HCEC 1CT (cell line): ENCODE measurements around the gene CBFB.
"Not testable (repeated sequence)": the region's sequence is repeated elsewhere in the genome, so short reads cannot be mapped to it uniquely, and the experiment has no call there.

ENCODE experiments used
- DNase-seq: peaks from one replicate; pipeline ENCODE4 v3.0.0-alpha.2; 2017

Gene CBFB

DNA sequence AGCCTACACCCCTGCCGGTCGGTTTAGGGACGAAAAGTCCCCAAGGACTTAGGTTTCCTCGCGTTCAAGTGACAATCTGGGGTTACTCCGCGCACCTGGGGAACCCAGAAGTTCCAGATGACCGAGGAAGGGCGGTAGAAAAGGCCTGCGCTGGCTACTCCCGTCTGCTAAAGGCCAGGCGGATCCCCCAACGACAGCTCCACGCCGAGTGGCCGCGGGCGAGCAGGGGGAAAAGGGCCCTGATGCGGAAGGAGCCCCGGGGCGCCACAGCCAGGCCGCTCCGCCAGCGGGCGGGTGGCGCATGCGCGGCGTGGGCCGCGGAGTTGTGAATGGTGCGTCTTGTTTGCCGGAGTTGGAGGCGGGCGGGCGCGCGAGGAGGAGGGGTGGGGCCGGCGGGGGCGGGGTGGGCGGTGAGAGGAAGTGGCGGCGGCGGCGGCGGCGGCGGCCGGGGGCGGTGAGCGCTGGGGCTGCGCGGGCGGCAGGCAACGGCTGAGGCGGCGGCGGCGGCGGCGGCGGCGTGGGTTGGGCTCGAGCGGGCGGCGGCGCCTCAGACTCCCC lies at the start of gene CBFB:
TSS of gene CBFB (plus strand) at position 454 of the 558 bp plus-strand sequence. CDS start 259 bp downstream, outside the sequence.
- peak; percentile 88 for DNase-seq

DNA sequence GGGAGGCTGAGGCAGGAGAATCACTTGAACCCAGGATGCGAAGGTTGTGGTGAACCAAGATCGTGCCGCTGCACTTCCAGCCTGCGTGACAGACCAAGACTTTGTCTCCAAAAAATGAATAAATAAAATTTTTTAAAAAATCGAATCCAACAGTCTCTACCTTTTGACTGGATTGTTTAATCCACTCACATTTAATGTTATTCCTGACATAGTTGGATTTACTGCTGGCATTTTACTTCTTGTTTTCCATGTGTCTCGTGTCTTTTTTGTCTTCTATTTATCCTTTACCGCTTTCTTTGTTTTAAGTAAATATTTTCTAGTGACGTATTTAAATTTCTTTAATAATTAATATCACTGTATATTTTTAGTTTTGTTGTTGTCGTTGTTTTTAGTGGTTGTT lies 45.9 kb upstream of the CBFB start:
- DNase-seq: no peak

DNA sequence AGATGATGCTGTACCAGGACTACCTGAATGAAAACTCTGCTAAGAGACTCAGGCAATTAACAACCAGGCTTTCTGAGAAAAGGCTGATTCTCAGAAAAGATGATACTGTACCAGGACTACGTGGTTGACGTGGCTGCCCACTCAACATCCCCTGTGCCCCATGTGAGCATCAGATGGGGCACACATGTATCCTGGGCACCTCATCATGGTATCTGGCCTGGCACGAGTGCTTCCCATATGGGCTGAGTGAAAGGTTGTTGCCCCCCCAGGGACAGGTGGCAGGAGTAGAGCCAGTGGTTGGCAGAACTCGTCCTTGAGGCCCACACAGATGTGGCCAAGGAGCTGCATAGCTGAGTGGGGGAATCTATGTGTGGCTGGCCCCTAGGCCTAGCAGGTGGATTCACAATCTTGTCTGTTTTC lies 44.0 kb upstream of the CBFB start:
- no peak for DNase-seq

DNA sequence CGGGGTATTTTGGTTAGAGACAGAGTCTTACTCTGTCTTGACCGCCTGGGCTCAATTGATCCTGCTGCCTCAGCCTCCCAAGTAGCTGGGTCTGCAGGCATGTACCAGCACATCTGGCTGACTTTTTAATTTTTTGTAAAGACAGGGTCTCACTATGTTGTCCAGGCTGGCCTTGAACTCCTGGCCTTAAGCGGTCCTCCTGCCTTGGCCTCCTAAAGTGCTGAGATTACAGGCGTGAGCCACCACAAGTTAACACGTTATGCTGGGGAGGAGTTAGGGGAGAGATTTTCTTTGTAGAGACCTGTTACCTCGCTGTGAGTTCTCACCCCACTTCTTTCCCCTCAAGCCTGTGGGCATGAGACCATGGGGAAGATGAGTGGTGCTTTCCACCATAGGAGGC lies 42.4 kb upstream of the CBFB start:
- no peak for DNase-seq

DNA sequence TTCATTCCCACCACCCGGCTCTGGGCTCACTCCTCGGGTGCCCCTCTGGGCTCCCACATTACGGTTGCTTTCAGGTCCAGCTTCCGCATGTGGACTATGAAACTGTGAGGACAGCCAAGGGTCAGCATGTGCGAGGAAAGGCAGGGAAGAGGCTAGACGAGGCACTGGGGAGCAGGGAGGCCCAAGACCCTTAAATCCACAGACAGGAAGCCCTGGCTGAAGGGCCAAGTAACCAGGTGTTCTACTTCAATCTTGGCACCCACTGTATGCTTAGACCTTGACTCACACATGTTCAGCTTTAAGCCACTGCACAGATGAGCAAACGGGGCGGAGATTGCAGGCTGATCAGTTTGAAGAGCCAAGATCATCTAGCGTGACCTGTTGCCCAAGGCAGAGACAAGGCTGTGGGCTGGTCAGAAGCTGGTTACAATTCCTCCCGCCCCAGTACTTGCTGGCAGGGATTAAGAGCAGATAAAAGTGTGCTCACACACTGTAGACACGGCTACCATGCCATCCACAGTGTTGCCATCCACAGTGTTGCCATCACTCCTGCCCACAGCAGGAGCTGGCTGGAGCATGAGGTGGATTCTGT lies 40.7 kb upstream of the CBFB start, which contains the start of gene CES4A:
TSS of gene CES4A (plus strand) at position 393 of the 592 bp plus-strand sequence. CDS start at position 577, 184 bp downstream.
- DNase-seq: peak; percentile 91

DNA sequence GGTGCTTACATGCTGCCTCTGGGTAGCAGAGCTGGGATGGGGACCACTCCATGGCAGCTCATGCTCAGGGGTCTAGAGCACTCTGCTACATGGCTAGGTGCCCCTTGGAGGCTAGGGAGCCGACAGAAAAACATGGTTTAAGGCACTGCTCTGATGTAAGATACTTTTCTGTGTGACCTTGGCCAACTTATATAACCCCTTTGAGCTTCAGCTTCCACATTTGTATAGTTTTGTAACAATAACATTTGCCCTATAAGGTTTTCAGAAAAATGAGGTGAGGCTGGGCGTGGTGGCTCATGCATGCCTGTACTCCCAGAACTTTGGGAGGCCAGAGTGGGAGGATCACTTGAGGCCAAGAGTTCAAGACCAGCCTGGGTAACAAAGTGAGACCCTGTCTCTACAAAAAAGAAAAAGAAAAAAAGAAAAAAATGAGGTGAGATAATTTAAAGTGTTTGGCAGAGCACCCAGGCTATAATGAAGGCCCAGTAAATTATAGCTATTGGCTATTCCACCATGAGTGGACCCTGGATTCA lies 37.3 kb upstream of the CBFB start:
- DNase-seq: no peak

DNA sequence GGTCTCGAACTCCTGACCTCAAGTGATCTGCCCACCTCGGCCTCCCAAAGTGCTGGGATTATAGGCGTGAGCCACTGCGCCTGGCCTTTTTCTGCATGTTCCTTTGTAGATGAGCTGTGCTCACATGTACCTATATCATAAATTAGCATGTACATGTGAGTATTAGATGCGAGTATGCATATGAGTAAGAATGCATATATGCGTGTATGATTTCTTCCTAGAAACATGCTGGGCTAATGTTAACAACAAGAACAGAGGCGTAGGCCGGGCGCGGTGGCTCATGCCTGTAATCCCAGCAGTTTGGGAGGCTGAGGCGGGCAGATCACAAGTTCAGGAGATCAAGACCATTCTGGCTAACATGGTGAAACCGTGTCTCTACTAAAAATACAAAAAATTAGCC lies 35.4 kb upstream of the CBFB start:
- DNase-seq: not testable (repeated sequence)

DNA sequence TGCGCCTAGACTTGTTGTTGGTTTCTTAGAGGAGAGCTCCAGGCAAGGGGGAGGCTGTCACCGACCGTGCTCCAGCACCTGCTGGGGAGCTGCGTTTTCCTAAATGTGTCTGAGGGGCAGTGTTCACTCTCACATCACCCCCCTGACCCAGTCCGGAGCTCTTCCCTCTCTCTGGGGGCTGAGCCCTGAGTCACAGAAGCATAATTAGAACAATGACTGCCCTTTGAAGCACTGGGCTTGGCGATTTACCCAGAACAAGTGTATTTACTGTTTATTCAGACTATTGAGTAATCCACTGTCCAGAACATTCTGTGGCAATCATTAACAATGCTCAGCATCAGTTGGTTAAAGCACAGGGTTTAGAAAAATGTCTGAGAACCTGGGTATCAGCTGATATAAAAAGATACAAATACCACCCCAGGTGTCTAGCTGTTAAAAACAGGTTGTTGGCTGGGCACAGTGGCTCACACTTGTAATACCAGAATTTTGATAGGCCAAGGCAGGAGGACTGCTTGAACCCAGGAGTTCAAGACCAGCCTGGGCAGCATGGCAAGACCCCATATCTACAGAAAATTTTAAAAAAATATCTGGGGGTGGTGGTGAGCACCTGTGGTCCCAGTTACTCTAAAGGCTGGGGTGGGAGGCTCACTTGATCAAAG lies 32.5 kb upstream of the CBFB start:
- peak; percentile 63 for DNase-seq

DNA sequence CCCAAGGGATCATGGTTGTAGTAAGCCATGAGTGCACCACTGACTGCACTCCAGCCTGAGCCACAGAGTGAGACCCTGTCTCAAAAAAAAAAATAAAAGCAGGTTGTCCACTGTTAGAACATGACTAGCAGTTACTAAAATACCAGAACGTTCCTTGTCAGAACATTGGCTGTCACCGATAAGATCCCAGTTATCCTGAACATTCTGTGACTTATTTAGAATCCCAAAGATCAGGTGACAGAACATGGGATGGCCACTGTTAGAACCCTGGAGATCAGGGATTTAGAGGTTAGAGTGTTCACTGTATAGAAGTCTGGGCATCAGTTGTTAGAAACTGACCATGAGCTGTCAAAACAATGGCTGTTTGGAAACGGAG lies 32.0 kb upstream of the CBFB start:
- no peak for DNase-seq

DNA sequence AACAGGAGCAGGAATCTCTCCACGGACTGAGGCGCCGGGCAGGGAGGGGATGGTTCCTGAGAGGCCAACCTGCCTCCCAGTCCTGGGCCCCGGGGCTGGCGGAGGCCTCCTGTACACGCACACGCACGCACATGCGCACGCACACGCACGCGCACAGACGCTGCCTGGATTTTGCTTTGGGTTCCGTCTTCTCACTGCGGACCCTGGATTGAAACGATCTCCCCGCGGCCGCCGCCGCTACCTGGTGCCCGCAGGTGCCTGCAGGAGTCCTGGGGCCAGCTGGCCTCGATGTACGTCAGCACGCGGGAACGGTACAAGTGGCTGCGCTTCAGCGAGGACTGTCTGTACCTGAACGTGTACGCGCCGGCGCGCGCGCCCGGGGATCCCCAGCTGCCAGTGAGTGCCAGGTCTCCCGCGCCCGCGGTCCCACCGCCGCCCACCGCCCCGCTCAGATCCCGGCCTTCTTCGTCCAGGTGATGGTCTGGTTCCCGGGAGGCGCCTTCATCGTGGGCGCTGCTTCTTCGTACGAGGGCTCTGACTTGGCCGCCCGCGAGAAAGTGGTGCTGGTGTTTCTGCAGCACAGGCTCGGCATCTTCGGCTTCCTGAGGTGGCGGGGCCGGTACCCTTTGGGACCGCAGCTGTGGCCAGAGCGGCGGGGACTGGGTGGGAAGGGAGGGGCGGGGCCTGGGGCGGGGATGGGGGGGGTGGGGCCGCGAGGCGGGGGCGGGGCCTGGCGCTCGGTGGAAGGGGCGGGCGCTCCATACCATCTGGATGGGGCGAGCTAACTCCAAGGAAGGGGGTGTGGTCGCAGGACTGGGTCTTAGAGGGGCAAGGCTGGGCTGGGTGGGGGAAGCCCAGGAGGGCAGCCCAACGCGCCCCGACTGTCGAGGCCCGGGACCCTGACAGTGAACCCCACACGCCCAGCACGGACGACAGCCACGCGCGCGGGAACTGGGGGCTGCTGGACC lies 28.3 kb upstream of the CBFB start:
- DNase-seq: no peak

DNA sequence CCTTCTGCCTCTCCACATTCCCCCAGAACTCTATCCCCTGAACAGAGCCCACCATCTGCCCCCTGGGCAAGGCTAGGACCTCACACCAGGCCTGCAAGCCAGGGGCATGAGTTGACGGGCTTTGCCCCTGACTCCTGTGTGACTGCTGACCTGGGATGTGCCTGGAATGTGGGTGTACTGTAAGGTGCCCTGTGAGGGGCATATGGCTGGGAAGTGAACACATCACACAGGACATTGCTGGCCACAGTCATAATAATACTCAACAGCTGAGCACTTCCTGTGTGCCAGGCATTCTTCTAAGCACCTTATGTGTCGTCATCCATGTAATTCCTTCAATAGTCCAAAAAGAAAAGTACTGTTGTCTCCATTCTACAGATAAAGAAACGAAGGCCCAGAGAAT lies 27.2 kb upstream of the CBFB start:
- no peak for DNase-seq

DNA sequence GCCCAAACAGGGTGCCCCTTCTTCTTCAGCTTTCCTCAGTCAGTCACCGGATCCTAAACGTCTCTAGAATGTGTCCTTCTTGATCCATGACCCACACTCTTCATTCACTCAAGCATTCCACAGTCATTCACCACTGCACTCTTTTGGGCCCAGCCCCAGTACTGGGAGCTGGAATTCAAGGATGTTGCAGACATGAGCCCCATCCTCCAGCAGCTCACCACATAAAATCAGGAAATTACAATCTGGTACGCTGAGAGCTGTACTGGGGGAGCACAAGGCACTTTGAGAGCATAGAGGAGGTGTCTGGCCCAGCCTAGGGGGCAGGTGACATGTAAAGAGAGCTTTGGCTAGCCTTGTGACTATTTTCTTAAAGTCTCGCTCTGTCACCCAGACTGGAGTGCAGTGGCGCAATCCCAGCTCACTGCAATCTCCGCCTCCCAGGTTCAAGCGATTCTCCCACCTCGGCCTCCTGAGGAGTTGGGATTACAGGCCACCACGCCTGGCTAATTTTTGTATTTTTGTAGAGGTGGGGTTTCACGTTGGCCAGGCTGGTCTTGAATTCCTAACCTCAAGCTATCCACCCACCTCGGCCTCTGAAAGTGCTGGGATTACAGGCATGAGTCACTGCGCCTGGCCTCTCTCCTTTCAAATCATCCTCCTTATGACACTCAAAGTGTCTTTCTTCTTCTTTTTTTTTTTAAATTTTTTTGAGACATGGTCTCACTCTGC lies 21.9 kb upstream of the CBFB start:
- peak; percentile 19 for DNase-seq

DNA sequence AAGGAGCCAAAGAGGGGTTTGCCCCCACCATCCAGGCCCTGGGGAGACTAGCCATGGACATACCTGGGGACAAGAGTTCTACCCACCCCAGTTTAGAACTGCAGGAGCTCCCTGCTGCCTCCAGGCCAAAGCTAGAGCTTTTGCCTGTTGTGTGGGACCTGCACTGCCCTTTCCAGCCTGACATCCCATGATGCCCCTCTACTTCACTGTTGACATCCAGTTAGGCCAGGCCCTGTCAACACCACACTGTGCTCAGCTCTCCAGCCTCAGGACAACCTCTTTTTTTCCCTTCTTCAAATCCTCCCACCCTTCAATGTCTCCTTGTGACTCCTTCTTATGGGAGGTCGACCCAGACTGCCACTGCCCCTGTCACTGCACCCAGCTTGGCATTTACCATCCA lies 19.8 kb upstream of the CBFB start:
- DNase-seq: no peak

DNA sequence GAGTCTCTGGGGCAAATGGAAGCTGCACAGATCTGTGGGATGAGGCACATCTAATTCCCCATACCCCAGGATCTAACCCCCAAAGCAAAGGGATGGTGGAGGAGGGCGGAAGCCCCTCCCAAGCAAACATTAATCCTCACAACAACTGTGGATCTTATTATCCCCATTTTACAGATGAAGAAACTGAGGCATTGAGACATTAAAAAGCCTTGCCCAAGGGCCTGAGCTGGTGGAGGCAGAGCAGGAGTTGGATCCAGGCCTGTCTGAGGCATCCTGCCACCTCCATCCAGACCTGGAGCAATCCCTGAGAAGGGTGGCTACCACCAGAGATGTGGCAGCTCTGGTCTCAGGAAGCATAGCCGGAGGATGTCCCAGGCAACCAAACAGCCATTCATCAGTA lies 17.7 kb upstream of the CBFB start:
- no peak for DNase-seq

DNA sequence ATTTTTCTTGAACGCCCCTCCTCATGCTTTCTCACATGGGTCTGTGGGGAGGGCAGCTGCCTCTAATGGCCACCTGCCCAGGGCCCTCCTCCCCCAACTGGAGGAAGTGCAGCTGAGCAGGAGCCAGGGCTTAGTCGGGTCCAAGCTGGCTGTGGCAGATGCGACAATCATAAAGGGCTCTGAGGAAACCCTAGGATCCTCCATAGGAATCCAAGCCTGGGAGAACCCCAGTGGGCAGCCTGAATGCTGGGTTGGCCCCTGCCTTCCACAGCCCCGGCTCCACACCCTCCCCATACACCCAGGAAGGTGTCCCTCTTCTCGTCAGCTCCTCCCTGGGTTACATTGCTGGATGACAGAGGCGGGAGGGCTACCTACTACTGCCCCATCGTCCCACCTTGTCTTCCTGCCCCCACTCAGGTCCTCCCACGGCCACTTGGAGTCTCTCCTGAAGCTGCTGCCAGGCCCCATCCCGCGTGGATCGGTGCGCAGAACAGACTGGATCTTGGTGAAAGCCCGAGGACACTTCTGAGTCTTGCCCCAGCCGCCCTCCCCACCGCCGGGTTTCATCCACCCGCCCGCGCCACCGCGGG lies 15.6 kb upstream of the CBFB start:
- DNase-seq: no peak

DNA sequence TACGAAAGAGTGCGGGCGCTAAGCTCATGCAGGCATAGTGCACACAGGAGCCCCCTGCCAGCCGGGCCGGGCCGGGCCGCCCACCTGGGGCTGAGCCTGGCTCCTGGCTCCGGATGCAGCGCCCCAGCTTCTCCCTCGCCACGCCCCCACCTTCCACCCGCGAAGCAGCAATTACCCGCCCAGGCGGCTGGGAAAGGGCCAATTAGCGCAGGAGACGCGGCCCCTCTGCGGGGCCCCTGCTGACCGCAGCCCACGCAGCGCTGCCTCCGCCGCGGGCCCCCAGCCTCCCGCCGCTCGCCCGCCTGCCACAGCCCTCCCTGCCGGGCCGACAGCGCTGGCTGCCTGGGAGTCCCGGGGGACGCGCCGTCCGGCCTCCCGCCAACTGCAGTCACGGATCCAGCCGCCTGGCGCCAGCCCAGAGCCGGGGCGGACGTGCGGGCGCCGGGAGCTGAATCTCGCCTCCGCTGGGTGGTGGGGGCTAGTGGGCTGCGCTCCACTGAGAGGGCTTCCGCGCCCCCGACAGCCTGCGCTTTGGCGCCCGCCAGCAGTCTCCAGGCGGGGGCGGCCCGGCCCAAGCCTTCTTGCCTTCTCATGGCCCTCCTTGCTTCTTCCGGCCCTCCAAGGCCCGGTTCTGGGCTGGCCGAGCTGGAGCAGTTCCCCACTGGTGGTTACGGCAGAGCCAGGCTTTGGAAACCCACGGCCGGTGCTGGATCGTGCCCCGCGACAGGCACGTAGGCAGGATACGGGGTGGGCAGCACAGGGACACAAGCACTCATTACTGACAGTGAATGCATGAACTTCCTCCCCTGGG lies 14.9 kb upstream of the CBFB start:
- peak; percentile 16 for DNase-seq

DNA sequence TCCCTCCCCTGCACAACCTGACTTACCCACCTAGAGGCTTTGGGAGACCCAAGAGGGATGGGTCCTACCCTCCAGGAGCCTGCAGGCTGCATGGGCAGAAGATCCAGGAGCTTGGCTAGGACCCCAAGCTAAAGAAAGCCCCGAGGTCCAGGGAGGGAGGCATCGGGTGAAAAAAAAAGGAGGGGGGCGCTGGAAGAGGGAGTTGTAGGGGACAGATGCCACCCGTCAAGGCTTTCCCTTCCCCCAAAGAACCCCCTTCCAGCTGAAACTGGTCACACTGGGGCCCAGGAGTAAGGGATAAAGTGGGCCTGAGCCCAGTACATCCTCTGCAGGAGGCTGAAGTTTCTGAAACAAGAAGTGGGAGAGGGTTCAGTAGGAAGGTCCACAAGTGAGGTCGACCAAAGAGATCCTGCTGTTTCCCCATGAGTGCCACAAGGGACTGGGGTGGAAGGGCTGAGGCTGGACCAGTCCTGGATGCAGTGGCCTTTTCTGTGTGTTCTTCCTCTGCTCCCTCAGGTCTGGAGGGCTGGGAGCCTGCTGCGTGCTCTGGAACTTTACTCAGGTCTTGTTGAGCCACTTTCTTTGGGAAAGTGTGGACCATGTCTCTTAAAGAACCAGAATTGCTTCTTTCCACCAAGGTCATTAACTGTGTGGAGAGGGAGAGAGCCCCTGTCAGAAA lies 14.2 kb upstream of the CBFB start:
- no peak for DNase-seq

DNA sequence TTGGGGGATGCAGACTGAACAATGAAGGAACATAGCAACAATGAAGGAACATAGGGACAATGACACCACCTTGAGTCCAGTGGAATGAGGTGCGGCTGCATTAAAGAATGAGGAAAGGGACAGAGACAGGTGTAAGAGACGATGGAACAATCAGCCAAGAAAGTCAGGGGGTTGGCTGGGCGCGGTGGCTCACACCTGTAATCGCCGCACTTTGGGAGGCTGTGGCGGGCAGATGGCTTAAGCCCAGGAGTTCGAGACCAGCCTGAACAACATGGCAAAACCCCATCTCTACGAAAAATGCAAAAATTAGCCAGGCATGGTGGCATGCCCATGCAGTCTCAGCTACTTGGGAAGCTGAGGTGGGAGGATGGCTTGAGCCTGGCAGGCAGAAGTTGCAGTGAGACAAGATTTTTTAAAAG lies 13.6 kb upstream of the CBFB start:
- DNase-seq: no peak

DNA sequence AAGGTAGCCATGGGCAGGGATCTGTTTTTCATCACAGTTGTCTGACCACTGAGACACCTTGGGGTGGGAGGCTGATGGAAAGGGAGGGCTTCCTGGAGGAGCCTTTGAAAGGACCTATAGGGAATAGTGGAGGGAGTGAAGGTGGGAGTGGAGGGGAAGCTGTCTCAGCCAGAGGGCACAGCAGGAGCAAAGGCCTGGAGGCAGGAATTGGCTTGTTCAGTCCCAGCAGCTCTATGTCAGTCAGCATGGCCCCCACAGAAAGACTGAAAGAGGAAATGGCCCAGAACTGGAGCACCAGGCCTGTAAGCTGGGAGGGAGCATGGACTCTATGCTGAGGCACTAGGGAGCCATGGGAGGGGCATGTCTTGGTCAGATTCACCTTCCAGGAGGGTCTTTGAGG lies 12.8 kb upstream of the CBFB start:
- DNase-seq: no peak

DNA sequence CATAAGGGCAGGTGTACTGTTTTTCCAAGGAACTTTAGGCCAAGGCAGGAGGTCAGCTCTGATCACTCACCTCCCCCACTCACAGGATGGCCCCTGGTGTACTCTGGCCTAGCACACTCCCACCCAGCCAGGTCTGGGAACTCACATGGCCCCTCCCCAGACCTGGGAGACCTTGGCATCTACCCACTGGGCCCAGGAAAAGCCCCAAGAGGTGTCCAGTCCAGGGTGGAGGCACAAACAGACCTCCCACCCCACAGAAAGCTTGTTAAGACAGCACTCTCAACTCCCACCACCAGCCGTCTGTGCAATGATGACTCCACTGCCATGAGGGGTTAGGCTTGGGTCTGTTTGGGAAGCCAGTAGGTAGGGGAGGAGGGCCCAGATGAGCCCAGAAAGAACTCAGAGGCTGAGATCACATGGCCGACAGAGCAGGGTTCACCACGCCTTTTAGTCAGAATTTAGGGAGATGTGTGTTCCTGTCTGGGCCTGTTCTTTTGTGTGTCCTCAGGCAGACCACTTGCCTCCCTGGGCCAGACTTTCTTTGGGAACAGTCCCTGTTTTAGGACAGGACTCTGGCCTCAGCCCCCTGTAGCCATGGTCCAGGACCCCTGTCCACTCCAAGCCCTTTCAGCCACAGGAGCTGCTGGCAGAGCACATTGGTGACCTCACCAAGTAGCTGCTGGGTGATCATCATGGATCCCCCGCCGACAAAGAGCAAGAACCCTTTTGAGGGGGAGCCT lies 12.1 kb upstream of the CBFB start:
- no peak for DNase-seq
